SKM-1 (cell line): Measurements from ENCODE around the gene GADD45A.

Experiments
- DNase-seq: peaks from one replicate; lab custom pipeline; 2025; ENCODE audit not compliant: unreplicated experiment; lab: John Stamatoyannopoulos, UW

GADD45A gene

GRCh38 chr1:67688526-67689219 lies 3.7 kb downstream of the GADD45A start:
- DNase-seq = peak; percentile 30

GRCh38 chr1:67689267-67690017 lies 4.4 kb downstream of the GADD45A start:
- no peak for DNase-seq

- DNase-seq = no peak
Observed at GRCh38 chr1:67690018-67690363, 5.0 kb downstream of the GADD45A start.

GRCh38 chr1:67690411-67690810 lies 5.4 kb downstream of the GADD45A start:
- no peak for DNase-seq

GRCh38 chr1:67691712-67692111 lies 6.7 kb downstream of the GADD45A start:
- DNase-seq = no peak

- DNase-seq = no peak
Observed at GRCh38 chr1:67695963-67696362, 11.0 kb downstream of the GADD45A start.

- DNase-seq = no peak
Observed at GRCh38 chr1:67696708-67697107, 11.7 kb downstream of the GADD45A start.

- DNase-seq = no peak
Observed at GRCh38 chr1:67700220-67700619, 15.2 kb downstream of the GADD45A start.

GRCh38 chr1:67700692-67701410 lies 15.8 kb downstream of the GADD45A start:
- no peak for DNase-seq

- DNase-seq = no peak
Observed at GRCh38 chr1:67701876-67702275, 16.9 kb downstream of the GADD45A start.

GRCh38 chr1:67704351-67704750 lies 19.4 kb downstream of the GADD45A start:
- no peak for DNase-seq

GRCh38 chr1:67705735-67706453 lies 20.9 kb downstream of the GADD45A start:
- DNase-seq = no peak

GRCh38 chr1:67708606-67709005 lies 23.6 kb downstream of the GADD45A start:
- no peak for DNase-seq

- DNase-seq = no peak
Observed at GRCh38 chr1:67710417-67710816, 25.4 kb downstream of the GADD45A start.

- no peak for DNase-seq
Observed at GRCh38 chr1:67711158-67711854, 26.3 kb downstream of the GADD45A start.

- no peak for DNase-seq
Observed at GRCh38 chr1:67711855-67712212, 26.8 kb downstream of the GADD45A start.

GRCh38 chr1:67713057-67713846 lies 28.3 kb downstream of the GADD45A start:
- no peak for DNase-seq

GRCh38 chr1:67715819-67716218 lies 30.8 kb downstream of the GADD45A start:
- no peak for DNase-seq

GRCh38 chr1:67716800-67717199 lies 31.8 kb downstream of the GADD45A start:
- no peak for DNase-seq

- DNase-seq = no peak
Observed at GRCh38 chr1:67717876-67718275, 32.9 kb downstream of the GADD45A start.
